Lower leg skin (tissue), 3 donors: Measurements from ENCODE around the gene POU3F3.

ENCODE experiments used
- POLR2A ChIP-seq, 2 donors: fragments of 450-650 bp; IDR thresholded peaks; one replicate each; pipeline ENCODE4 v1.6.1; 2016 to 2017; ENCODE audit warnings: antibody characterized with exemption in 2 of 2, mild to moderate bottlenecking in 1 of 2, moderate library complexity in 1 of 2
- TF ChIP-seq, protein P1 (sequence below), 3 donors: fragments of 450-650 bp; IDR thresholded peaks; one replicate each; pipeline ENCODE4 v1.5.1; 2016; ENCODE audit warnings: antibody characterized with exemption in 3 of 3, mild to moderate bottlenecking in 3 of 3, moderate library complexity in 2 of 3

DNA sequence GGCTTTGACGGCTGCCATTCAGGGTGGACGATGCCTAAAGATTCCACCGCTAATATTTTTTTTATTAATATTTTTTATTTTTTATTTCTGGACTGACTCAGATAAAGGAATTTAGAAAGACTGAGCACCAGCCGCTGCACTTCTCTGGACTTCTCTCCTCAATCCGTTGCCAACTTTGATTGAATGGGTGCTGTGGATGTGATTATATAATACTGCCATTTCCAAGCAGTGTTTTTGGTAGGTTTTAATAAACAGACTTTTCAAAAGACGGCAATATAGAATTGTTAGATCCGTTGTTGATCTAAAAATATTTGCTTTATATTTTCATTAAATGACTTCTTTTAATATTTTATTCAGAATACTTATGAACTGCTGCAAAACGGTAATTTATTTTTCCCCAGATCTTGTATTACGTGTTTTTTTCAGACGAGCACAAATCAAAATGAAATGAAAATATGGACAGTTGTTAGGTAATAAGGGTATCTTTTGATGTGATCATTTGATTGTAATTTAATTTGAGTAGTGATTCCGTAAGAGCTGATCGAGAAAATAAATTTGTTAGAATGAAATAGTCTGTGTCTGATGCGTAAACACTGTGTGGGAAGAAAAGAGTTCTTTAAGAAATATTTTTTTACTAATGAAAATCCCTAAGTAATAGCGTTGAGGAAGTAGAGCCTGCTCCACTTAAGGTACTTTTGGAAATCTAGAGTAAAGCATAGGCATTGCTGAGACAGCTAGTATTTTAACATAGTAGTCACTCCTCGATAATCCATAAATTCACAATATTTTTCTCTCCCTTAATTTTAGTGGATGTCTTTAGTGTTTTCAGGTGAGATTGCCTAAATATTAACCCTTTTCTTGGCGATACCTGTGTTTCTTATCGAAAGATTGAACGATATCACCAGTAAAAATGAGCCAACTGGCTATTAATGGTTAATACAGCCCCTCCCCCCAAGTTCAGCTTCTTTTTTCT, 4.4 kb downstream of the POU3F3 start:
- no peak for TF ChIP-seq POLR2A (IDR thresholded peaks at IDR 0.05)
- TF ChIP-seq, protein P1, sequence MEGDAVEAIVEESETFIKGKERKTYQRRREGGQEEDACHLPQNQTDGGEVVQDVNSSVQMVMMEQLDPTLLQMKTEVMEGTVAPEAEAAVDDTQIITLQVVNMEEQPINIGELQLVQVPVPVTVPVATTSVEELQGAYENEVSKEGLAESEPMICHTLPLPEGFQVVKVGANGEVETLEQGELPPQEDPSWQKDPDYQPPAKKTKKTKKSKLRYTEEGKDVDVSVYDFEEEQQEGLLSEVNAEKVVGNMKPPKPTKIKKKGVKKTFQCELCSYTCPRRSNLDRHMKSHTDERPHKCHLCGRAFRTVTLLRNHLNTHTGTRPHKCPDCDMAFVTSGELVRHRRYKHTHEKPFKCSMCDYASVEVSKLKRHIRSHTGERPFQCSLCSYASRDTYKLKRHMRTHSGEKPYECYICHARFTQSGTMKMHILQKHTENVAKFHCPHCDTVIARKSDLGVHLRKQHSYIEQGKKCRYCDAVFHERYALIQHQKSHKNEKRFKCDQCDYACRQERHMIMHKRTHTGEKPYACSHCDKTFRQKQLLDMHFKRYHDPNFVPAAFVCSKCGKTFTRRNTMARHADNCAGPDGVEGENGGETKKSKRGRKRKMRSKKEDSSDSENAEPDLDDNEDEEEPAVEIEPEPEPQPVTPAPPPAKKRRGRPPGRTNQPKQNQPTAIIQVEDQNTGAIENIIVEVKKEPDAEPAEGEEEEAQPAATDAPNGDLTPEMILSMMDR (IDR thresholded peaks at IDR 0.05) = no peak
